Stomach (tissue), 9 donors: ENCODE data around the gene SIGLEC14. TPM values are rescaled to one million over a fixed set of nuclear protein-coding genes. Genes with fewer than 3 reads are reported as not detected.

ENCODE experiments used
- DNase-seq, 2 donors: peaks; one replicate each; pipeline versions ENCODE4 v3.0.0 to v3.0.0-alpha.2; 2013 to 2019
- H3K27ac ChIP-seq, 5 donors: fragments of 200-600 bp in 4 of 5; sonication (generic) in 4 of 5; one replicate each; pipeline ENCODE4 v1.5.1; 2013 to 2019; ENCODE audit warnings: mild to moderate bottlenecking in 1 of 5, moderate library complexity in 1 of 5
- H3K27me3 ChIP-seq, 3 donors: fragments of 200-600 bp; sonication (generic); one replicate each; pipeline ENCODE4 v1.5.1; 2017 to 2019; ENCODE audit warnings: mixed run types in 1 of 3
- H3K36me3 ChIP-seq, 4 donors: fragments of 200-600 bp; sonication (generic); 1 replicate in 3 of 4; 2 replicates in 1 of 4; pipeline ENCODE4 v1.5.1; 2016 to 2019
- H3K4me1 ChIP-seq, 4 donors: fragments of 200-600 bp; sonication (generic); one replicate each; pipeline ENCODE4 v1.5.1; 2016 to 2019
- H3K4me3 ChIP-seq, 4 donors: fragments of 200-600 bp; sonication (generic) in 3 of 4; one replicate each; pipeline ENCODE4 v1.5.1; 2016 to 2019; ENCODE audit warnings: mild to moderate bottlenecking in 1 of 4
- H3K9me3 ChIP-seq, 4 donors: fragments of 200-600 bp; sonication (generic); one replicate each; pipeline ENCODE4 v1.5.1; 2016 to 2019
- CTCF ChIP-seq, 7 experiments: fragments of 450-650 bp in 4 of 7; fragments of 200-600 bp in 3 of 7; sonication (generic) in 3 of 7; IDR thresholded peaks; one replicate each; pipeline ENCODE4 v1.5.1; 2016 to 2019; ENCODE audit warnings: antibody characterized with exemption in 7 of 7, control low read depth in 2 of 7, mild to moderate bottlenecking in 1 of 7
- EP300 ChIP-seq: sonication (generic); formaldehyde crosslinking; IDR thresholded peaks from one replicate; pipeline ENCODE4 v1.6.1; 2017; ENCODE audit warnings: antibody characterized with exemption
- POLR2A ChIP-seq, 4 donors: fragments of 450-650 bp; IDR thresholded peaks; one replicate each; pipeline ENCODE4 v1.6.1; 2016; ENCODE audit warnings: antibody characterized with exemption in 4 of 4, control low read depth in 2 of 4, mild to moderate bottlenecking in 1 of 4, moderate library complexity in 1 of 4
- POLR2AphosphoS5 ChIP-seq, 3 donors: sonication (generic); formaldehyde crosslinking; IDR thresholded peaks; one replicate each; pipeline ENCODE4 v1.6.1; 2016; ENCODE audit warnings: antibody characterized with exemption in 3 of 3
- WGBS, 5 donors: extraction: QIAGEN DNeasy Blood & Tissue Kit in 3 of 5; methylation state at CpG; one replicate each; pipeline versions ENCODE4 v1.1.5 to v1.1.7; 2013 to 2018; 5-methylcytosine and 5-hydroxymethylcytosine counted together
- intact Hi-C: fragments of 100-400 bp; cut with DNase I; formaldehyde crosslinking; loops from one replicate; pipeline ENCODE4 v1.15.1; 2023; ENCODE audit warnings: low total_unique reads
- polyA plus RNA-seq, 3 donors: library from polyadenylated mRNA; stranded (reverse); fragments of 200-250 nt; gene quantifications; one replicate each; pipeline ENCODE4 v1.2.3, GENCODE V29; 2013
- total RNA-seq, 5 donors: library from RNA; depleted of rRNA; stranded (reverse); fragments of >200 nt; gene quantifications; one replicate each; pipeline versions ENCODE4 v1.1.0 to v1.2.3, GENCODE V29; 2014 to 2016
- donor health status: healthy with polysubstance abuse.
- donor health status: Bipolar disorder and iron deficiency.
- donor health status: healthy.

SIGLEC14 gene
- total and polyA plus RNA-seq, 8 donors, result 0.55 to 5.4 (median 2.0) TPM; not detected in 3

- peak in 1 of 2 donors; percentile 22 for DNase-seq
- whole genome bisulfite sequencing, 5 donors, result 10 to 28% (median 17%) methylated on average over 19 to 59 of the region's 59 CpGs
- Histone ChIP-seq H3K36me3 (no peaks in the 10 kb centered on the region), H3K4me3 (peak overlapping the region in 1 of 4 donors; percentile 8), H3K4me1 (peaks cover 0 to 6% (median 0%) of the 10 kb centered on the region in 4 donors), H3K27me3 (peaks cover 2 to 53% (median 11%) of the 10 kb centered on the region in 3 donors), H3K27ac (no peak overlapping the region), H3K9me3 (no peaks in the 10 kb centered on the region)
- TF ChIP-seq CTCF (IDR thresholded peaks at IDR 0.05), result no peak
- intact Hi-C loops, result no loop called here
Observed at GRCh38 chr19:51600940-51601580, 45.6 kb downstream of the SIGLEC14 start.

- intact Hi-C loops, result no loop called here
- Histone ChIP-seq H3K4me3 (no peak overlapping the region), H3K36me3 (no peaks in the 10 kb centered on the region), H3K27ac (no peak overlapping the region), H3K4me1 (peaks cover 8 to 14% (median 9%) of the 10 kb centered on the region in 4 donors), H3K9me3 (no peaks in the 10 kb centered on the region), H3K27me3 (peaks cover 2 to 53% (median 11%) of the 10 kb centered on the region in 3 donors)
- 93 to 96% (median 95%) methylated on average over 10 of the region's 10 CpGs for whole genome bisulfite sequencing, 5 donors
- no peak for TF ChIP-seq CTCF (IDR thresholded peaks at IDR 0.05)
- DNase-seq, result no peak
Observed at GRCh38 chr19:51599084-51599483, 47.5 kb downstream of the SIGLEC14 start.

GRCh38 chr19:51598159-51598915 lies 48.3 kb downstream of the SIGLEC14 start:
- Histone ChIP-seq H3K27me3 (peaks cover 2 to 53% (median 11%) of the 10 kb centered on the region in 3 donors), H3K4me1 (peaks cover 15 to 20% (median 17%) of the 10 kb centered on the region in 4 donors), H3K9me3 (no peaks in the 10 kb centered on the region), H3K4me3 (no peak overlapping the region), H3K36me3 (no peaks in the 10 kb centered on the region), H3K27ac (no peak overlapping the region)
- intact Hi-C loops, result no loop called here
- no peak for DNase-seq
- 95 to 97% (median 96%) methylated on average over 30 to 31 of the region's 31 CpGs for WGBS, 5 donors
- TF ChIP-seq POLR2AphosphoS5 (IDR thresholded peaks at IDR 0.05), result no peak
- TF ChIP-seq CTCF (IDR thresholded peaks at IDR 0.05), result no peak
- TF ChIP-seq EP300, result no peak
- no peak for TF ChIP-seq POLR2A (IDR thresholded peaks at IDR 0.05)

- no peak overlapping the region for H3K27ac ChIP-seq
- DNase-seq, result no peak
- peaks cover 18 to 24% (median 20%) of the 10 kb centered on the region in 4 donors for H3K4me1 ChIP-seq
- H3K9me3 ChIP-seq, result no peaks in the 10 kb centered on the region
- 78 to 93% (median 90%) methylated on average over 8 of the region's 8 CpGs for WGBS, 5 donors
- no peaks in the 10 kb centered on the region for H3K36me3 ChIP-seq
- TF ChIP-seq POLR2AphosphoS5 (IDR thresholded peaks at IDR 0.05) (no peak), POLR2A (IDR thresholded peaks at IDR 0.05) (no peak), CTCF (IDR thresholded peaks at IDR 0.05) (no peak), EP300 (no peak)
- intact Hi-C loops, result no loop called here
- H3K4me3 ChIP-seq, result peak overlapping the region; percentile 58 to 91 (median 74)
- H3K27me3 ChIP-seq, result peaks cover 0 to 33% (median 4%) of the 10 kb centered on the region in 3 donors
Observed at GRCh38 chr19:51595190-51596175, 51.1 kb downstream of the SIGLEC14 start.
